Neural progenitor cell (in vitro differentiated cells): ENCODE measurements around the gene GDF2. TPM values are rescaled to one million over a fixed set of nuclear protein-coding genes. Genes with fewer than 3 reads are reported as not detected.

Experiments
- DNase-seq: peaks from one replicate; pipeline ENCODE4 v3.0.0-alpha.2; 2016; ENCODE audit warnings: low spot score
- H2AFZ ChIP-seq: fragments of 200-600 bp; sonication (generic); replicated peaks from 2 replicates; pipeline ENCODE4 v1.6.1; 2016; ENCODE audit warnings: antibody characterized with exemption
- H3F3A ChIP-seq: fragments of 200-600 bp; sonication (generic); 2 replicates; pipeline ENCODE4 v1.6.1; 2016; ENCODE audit warnings: antibody characterized with exemption, low read depth
- H3K27ac ChIP-seq: fragments of 200-600 bp; sonication (generic); 2 replicates; pipeline ENCODE4 v1.5.1; 2016; ENCODE audit warnings: mild to moderate bottlenecking
- H3K27me3 ChIP-seq: fragments of 200-600 bp; sonication (generic); 2 replicates; pipeline ENCODE4 v1.6.1; 2016; ENCODE audit warnings: mild to moderate bottlenecking, moderate library complexity
- H3K36me3 ChIP-seq: fragments of 200-600 bp; sonication (generic); 2 replicates; pipeline ENCODE4 v1.5.1; 2016
- H3K4me1 ChIP-seq: fragments of 200-600 bp; sonication (generic); 2 replicates; pipeline ENCODE4 v1.6.1; 2016; ENCODE audit warnings: mixed run types
- H3K4me2 ChIP-seq: fragments of 200-600 bp; sonication (generic); 2 replicates; pipeline ENCODE4 v1.6.1; 2016
- H3K4me3 ChIP-seq: fragments of 200-600 bp; sonication (generic); 2 replicates; pipeline ENCODE4 v1.5.1; 2016
- H3K79me2 ChIP-seq: fragments of 200-600 bp; sonication (generic); 2 replicates; pipeline ENCODE4 v1.6.1; 2016; ENCODE audit warnings: low read depth
- H3K9ac ChIP-seq: fragments of 200-600 bp; sonication (generic); 2 replicates; pipeline ENCODE4 v1.6.1; 2016
- H3K9me3 ChIP-seq: fragments of 200-600 bp; sonication (generic); 2 replicates; pipeline ENCODE4 v1.5.1; 2016; ENCODE audit warnings: low read depth
- H4K20me1 ChIP-seq: fragments of 200-600 bp; sonication (generic); 2 replicates; pipeline ENCODE4 v1.6.1; 2016; ENCODE audit warnings: low read depth
- H3K27ac Mint-ChIP-seq: 3 replicates; pipeline ENCODE4 v1.8.0; 2021; ENCODE audit warnings: mixed read lengths
- H3K27me3 Mint-ChIP-seq: 2 replicates; pipeline ENCODE4 v1.8.0; 2022; ENCODE audit warnings: low read depth, mild to moderate bottlenecking, inconsistent platforms, moderate library complexity, mixed read lengths; ENCODE audit not compliant: insufficient read depth
- H3K36me3 Mint-ChIP-seq: 3 replicates; pipeline ENCODE4 v1.8.0; 2021; ENCODE audit warnings: mixed read lengths
- H3K4me1 Mint-ChIP-seq: 3 replicates; pipeline ENCODE4 v1.8.0; 2021; ENCODE audit warnings: mixed read lengths
- H3K4me3 Mint-ChIP-seq: 3 replicates; pipeline ENCODE4 v1.8.0; 2021; ENCODE audit warnings: mild to moderate bottlenecking, moderate library complexity, mixed read lengths
- H3K9me3 Mint-ChIP-seq: 3 replicates; pipeline ENCODE4 v1.8.0; 2020; ENCODE audit warnings: mixed read lengths
- EZH2 ChIP-seq: fragments of 200-600 bp; sonication (generic); IDR thresholded peaks from 2 replicates; pipeline ENCODE4 v1.6.1; 2017; ENCODE audit warnings: antibody characterized with exemption, mild to moderate bottlenecking, moderate library complexity
- EZH2phosphoT487 ChIP-seq: fragments of 200-600 bp; sonication (generic); IDR thresholded peaks from 2 replicates; pipeline ENCODE4 v1.6.1; 2017; ENCODE audit warnings: antibody characterized with exemption
- total RNA-seq: library from RNA; depleted of rRNA; stranded (reverse); fragments of >200 nt; gene quantifications from 2 replicates; pipeline ENCODE4 v1.2.3, GENCODE V29; 2015; ENCODE audit warnings: low replicate concordance
- TF ChIP-seq, protein P1 (sequence below): fragments of 200-600 bp; sonication (generic); IDR thresholded peaks from 2 replicates; pipeline ENCODE4 v1.5.1; 2017; ENCODE audit warnings: antibody characterized with exemption, mild to moderate bottlenecking

Gene GDF2
- total RNA-seq, 1 donor from 2014 or later, result not detected

- peaks cover 59% of the 10 kb centered on the region for H3K4me1 Mint-ChIP-seq
Observed at GRCh38 chr10:47296941-47297340, 25.3 kb upstream of the GDF2 start.

DNA sequence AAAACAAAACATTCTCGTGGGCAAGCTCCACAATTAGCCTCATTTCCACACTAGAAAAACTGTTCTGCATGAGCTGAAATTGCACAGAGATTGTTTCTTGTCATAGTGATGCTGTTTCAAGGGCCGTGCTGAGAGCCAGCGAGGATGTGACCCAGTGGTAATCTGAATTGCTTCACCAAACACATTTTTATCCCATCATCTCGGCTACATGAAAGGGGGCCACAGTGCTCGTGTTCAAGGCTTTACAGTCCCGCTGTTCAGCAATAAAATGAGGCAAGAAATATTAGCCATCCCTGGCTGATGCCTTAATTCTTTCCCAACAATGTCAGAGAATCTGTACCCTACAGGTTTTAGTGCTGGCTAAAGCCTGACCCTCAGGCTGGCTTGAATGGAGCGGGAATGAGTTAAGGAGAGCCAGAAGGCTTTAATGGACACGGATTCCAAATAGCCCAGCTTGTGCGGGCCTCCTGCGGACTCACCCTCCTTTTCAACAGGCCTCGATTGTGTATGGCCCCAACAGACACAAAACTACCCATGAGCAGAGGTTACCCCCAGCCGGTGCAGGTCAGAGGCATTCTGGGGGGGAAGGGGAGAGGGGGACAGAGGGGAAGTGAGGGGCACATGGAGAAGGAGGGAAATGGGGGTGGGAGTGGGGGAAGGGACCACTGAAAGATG is 24.3 kb upstream of the GDF2 start:
- TF ChIP-seq EZH2phosphoT487, result no peak
- TF ChIP-seq, protein P1, sequence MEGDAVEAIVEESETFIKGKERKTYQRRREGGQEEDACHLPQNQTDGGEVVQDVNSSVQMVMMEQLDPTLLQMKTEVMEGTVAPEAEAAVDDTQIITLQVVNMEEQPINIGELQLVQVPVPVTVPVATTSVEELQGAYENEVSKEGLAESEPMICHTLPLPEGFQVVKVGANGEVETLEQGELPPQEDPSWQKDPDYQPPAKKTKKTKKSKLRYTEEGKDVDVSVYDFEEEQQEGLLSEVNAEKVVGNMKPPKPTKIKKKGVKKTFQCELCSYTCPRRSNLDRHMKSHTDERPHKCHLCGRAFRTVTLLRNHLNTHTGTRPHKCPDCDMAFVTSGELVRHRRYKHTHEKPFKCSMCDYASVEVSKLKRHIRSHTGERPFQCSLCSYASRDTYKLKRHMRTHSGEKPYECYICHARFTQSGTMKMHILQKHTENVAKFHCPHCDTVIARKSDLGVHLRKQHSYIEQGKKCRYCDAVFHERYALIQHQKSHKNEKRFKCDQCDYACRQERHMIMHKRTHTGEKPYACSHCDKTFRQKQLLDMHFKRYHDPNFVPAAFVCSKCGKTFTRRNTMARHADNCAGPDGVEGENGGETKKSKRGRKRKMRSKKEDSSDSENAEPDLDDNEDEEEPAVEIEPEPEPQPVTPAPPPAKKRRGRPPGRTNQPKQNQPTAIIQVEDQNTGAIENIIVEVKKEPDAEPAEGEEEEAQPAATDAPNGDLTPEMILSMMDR, result no peak
- no peak for TF ChIP-seq EZH2
- Mint-ChIP-seq H3K9me3 (no peaks in the 10 kb centered on the region), H3K27ac (peak overlapping the region; percentile 87), H3K4me3 (peak overlapping the region; percentile 72), H3K4me1 (peaks cover 65% of the 10 kb centered on the region), H3K27me3 (peaks cover 9% of the 10 kb centered on the region), H3K36me3 (no peaks in the 10 kb centered on the region)
- H3K4me1 ChIP-seq, result peaks cover 48% of the 10 kb centered on the region
- no peak overlapping the region for H3K4me3 ChIP-seq
- H3K36me3 ChIP-seq, result no peaks in the 10 kb centered on the region
- H3K9ac ChIP-seq, result no peak overlapping the region
- H2AFZ ChIP-seq, result no peak overlapping the region
- DNase-seq, result peak; percentile 61
- peaks cover 28% of the 10 kb centered on the region for H3F3A ChIP-seq
- H3K27ac ChIP-seq, result peak overlapping the region; percentile 51
- no peaks in the 10 kb centered on the region for H3K79me2 ChIP-seq
- H3K27me3 ChIP-seq, result peaks cover 44% of the 10 kb centered on the region
- peak overlapping the region; percentile 97 for H3K4me2 ChIP-seq
- H4K20me1 ChIP-seq, result no peaks in the 10 kb centered on the region
- H3K9me3 ChIP-seq, result no peaks in the 10 kb centered on the region

More at GRCh38 chr10:47296941-47297340, 25.3 kb upstream of the GDF2 start:
- Mint-ChIP-seq H3K4me3 (peak overlapping the region; percentile 41), H3K36me3 (peaks cover 2% of the 10 kb centered on the region), H3K27me3 (peaks cover 9% of the 10 kb centered on the region), H3K9me3 (peaks cover 4% of the 10 kb centered on the region), H3K27ac (peak overlapping the region; percentile 96)
- H3K9me3 ChIP-seq, result no peaks in the 10 kb centered on the region
- H3K79me2 ChIP-seq, result no peaks in the 10 kb centered on the region
- no peak overlapping the region for H3K4me3 ChIP-seq
- no peaks in the 10 kb centered on the region for H4K20me1 ChIP-seq
- no peak for DNase-seq
- peaks cover 48% of the 10 kb centered on the region for H3K4me1 ChIP-seq
- H3F3A ChIP-seq, result peaks cover 28% of the 10 kb centered on the region
- peaks cover 35% of the 10 kb centered on the region for H3K27me3 ChIP-seq
- TF ChIP-seq EZH2 (no peak), EZH2phosphoT487 (no peak)
- no peak overlapping the region for H3K9ac ChIP-seq
- no peak overlapping the region for H2AFZ ChIP-seq
- H3K36me3 ChIP-seq, result no peaks in the 10 kb centered on the region
- no peak overlapping the region for H3K27ac ChIP-seq
- no peak overlapping the region for H3K4me2 ChIP-seq

DNA sequence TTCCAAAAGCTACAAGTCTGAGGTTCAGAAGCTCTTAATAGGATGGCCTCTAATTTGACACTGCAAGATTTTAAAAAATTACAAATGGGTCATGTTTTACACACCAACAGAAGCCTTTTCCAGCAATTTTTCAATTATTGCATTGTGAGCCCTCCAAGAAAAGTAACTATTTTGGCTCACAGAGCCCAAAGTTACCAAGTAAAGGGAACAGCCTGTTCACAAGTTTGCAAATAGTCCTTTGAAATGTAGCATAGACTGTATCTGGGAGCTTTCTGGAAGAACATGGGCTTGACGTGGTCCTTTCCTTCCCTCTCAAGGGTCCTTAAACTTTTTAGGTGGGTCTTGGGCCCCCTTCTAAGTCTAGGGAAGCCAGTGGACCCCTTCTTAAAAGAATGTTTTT is 23.5 kb upstream of the GDF2 start:
- H3K36me3 Mint-ChIP-seq, result no peaks in the 10 kb centered on the region
- no peaks in the 10 kb centered on the region for H3K36me3 ChIP-seq
- no peak overlapping the region for H3K9ac ChIP-seq
- DNase-seq, result no peak
- peaks cover 9% of the 10 kb centered on the region for H3K27me3 Mint-ChIP-seq
- no peak overlapping the region for H3K27ac Mint-ChIP-seq
- peak overlapping the region; percentile 57 for H3K4me3 Mint-ChIP-seq
- peaks cover 44% of the 10 kb centered on the region for H3K27me3 ChIP-seq
- peaks cover 28% of the 10 kb centered on the region for H3F3A ChIP-seq
- no peak overlapping the region for H3K4me3 ChIP-seq
- H3K27ac ChIP-seq, result no peak overlapping the region
- peaks cover 70% of the 10 kb centered on the region for H3K4me1 Mint-ChIP-seq
- TF ChIP-seq, protein P1, result no peak
- TF ChIP-seq EZH2phosphoT487 (no peak), EZH2 (no peak)
- peak overlapping the region; percentile 97 for H3K4me2 ChIP-seq
- no peaks in the 10 kb centered on the region for H3K79me2 ChIP-seq
- H2AFZ ChIP-seq, result no peak overlapping the region
- H3K9me3 ChIP-seq, result no peaks in the 10 kb centered on the region
- H3K4me1 ChIP-seq, result peaks cover 48% of the 10 kb centered on the region
- no peaks in the 10 kb centered on the region for H3K9me3 Mint-ChIP-seq
- H4K20me1 ChIP-seq, result no peaks in the 10 kb centered on the region
